WERI-Rb-1 (cell line): ENCODE measurements around the gene NKX3-2.

ENCODE experiments used
- DNase-seq: peaks from one replicate; pipeline ENCODE4 v3.0.0-alpha.2; 2020
- H3K27ac ChIP-seq: fragments of 250-450 bp; sonication (Bioruptor Pico); 2 replicates; pipeline ENCODE4 v1.5.1; 2020; ENCODE audit warnings: mild to moderate bottlenecking, moderate library complexity
- H3K27me3 ChIP-seq: fragments of 250-450 bp; sonication (Bioruptor Pico); 2 replicates; pipeline ENCODE4 v1.5.1; 2021; ENCODE audit warnings: mild to moderate bottlenecking, low read depth, moderate library complexity; ENCODE audit not compliant: insufficient read depth, severe bottlenecking
- H3K36me3 ChIP-seq: fragments of 250-450 bp; sonication (Bioruptor Pico); 2 replicates; pipeline ENCODE4 v1.5.1; 2020; ENCODE audit warnings: mild to moderate bottlenecking, moderate library complexity
- H3K4me3 ChIP-seq: 2 replicates; pipeline ENCODE4 v1.5.1; 2011; ENCODE audit warnings: low read depth, mild to moderate bottlenecking, control low read depth, low read length
- H3K9me3 ChIP-seq: fragments of 250-450 bp; sonication (Bioruptor Pico); 2 replicates; pipeline ENCODE4 v1.5.1; 2021; ENCODE audit warnings: mild to moderate bottlenecking, moderate library complexity; ENCODE audit not compliant: severe bottlenecking
- TF ChIP-seq, protein P1 (sequence below): IDR thresholded peaks from 2 replicates; pipeline ENCODE4 v1.5.1; 2011; ENCODE audit warnings: low read depth, mild to moderate bottlenecking, control low read depth, inconsistent platforms, low read length

The NKX3-2 gene

GRCh38 chr4:13533670-13534343 is 10.5 kb downstream of the NKX3-2 start:
- no peak for DNase-seq
- Histone ChIP-seq H3K36me3 (no peaks in the 10 kb centered on the region), H3K4me3 (no peak overlapping the region), H3K27ac (no peak overlapping the region), H3K9me3 (no peaks in the 10 kb centered on the region), H3K27me3 (peaks cover 28% of the 10 kb centered on the region)
- TF ChIP-seq, protein P1, sequence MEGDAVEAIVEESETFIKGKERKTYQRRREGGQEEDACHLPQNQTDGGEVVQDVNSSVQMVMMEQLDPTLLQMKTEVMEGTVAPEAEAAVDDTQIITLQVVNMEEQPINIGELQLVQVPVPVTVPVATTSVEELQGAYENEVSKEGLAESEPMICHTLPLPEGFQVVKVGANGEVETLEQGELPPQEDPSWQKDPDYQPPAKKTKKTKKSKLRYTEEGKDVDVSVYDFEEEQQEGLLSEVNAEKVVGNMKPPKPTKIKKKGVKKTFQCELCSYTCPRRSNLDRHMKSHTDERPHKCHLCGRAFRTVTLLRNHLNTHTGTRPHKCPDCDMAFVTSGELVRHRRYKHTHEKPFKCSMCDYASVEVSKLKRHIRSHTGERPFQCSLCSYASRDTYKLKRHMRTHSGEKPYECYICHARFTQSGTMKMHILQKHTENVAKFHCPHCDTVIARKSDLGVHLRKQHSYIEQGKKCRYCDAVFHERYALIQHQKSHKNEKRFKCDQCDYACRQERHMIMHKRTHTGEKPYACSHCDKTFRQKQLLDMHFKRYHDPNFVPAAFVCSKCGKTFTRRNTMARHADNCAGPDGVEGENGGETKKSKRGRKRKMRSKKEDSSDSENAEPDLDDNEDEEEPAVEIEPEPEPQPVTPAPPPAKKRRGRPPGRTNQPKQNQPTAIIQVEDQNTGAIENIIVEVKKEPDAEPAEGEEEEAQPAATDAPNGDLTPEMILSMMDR = no peak

- no peaks in the 10 kb centered on the region for H3K9me3 ChIP-seq
- TF ChIP-seq, protein P1 = no peak
- no peaks in the 10 kb centered on the region for H3K36me3 ChIP-seq
- H3K27me3 ChIP-seq = peaks cover 28% of the 10 kb centered on the region
- H3K27ac ChIP-seq = no peak overlapping the region
- no peak for DNase-seq
- H3K4me3 ChIP-seq = no peak overlapping the region
Observed at GRCh38 chr4:13531625-13531998, 12.7 kb downstream of the NKX3-2 start.

- TF ChIP-seq, protein P1 = no peak
- H3K9me3 ChIP-seq = no peaks in the 10 kb centered on the region
- no peak for DNase-seq
- no peaks in the 10 kb centered on the region for H3K36me3 ChIP-seq
- H3K27me3 ChIP-seq = peaks cover 22% of the 10 kb centered on the region
- H3K4me3 ChIP-seq = no peak overlapping the region
- H3K27ac ChIP-seq = no peak overlapping the region
Observed at GRCh38 chr4:13530823-13531624, 13.3 kb downstream of the NKX3-2 start.

- Histone ChIP-seq H3K36me3 (no peaks in the 10 kb centered on the region), H3K27me3 (peaks cover 7% of the 10 kb centered on the region), H3K27ac (no peak overlapping the region), H3K4me3 (no peak overlapping the region), H3K9me3 (peaks cover 3% of the 10 kb centered on the region)
- no peak for DNase-seq
- TF ChIP-seq, protein P1 = no peak
Observed at GRCh38 chr4:13529128-13529919, 15.0 kb downstream of the NKX3-2 start.

GRCh38 chr4:13528821-13529127 is 15.5 kb downstream of the NKX3-2 start:
- H3K36me3 ChIP-seq = no peaks in the 10 kb centered on the region
- H3K27ac ChIP-seq = no peak overlapping the region
- DNase-seq = no peak
- TF ChIP-seq, protein P1 = no peak
- H3K27me3 ChIP-seq = peaks cover 4% of the 10 kb centered on the region
- H3K9me3 ChIP-seq = peaks cover 9% of the 10 kb centered on the region
- no peak overlapping the region for H3K4me3 ChIP-seq
